HG02973 (cell line): ENCODE measurements around the gene DVL3.
A peak's percentile ranks its signal among the peaks of the same experiment; 100 is the strongest.
"Not testable (repeated sequence)": the region's sequence is repeated elsewhere in the genome, so short reads cannot be mapped to it uniquely, and the experiment has no call there.

Source experiments
- ATAC-seq: cut with Tn5 transposase; IDR thresholded peaks from one replicate; pipeline ENCODE4 v1.9.1; 2021; ENCODE audit warnings: moderate library complexity; ENCODE audit not compliant: unreplicated experiment

DVL3 gene

DNA sequence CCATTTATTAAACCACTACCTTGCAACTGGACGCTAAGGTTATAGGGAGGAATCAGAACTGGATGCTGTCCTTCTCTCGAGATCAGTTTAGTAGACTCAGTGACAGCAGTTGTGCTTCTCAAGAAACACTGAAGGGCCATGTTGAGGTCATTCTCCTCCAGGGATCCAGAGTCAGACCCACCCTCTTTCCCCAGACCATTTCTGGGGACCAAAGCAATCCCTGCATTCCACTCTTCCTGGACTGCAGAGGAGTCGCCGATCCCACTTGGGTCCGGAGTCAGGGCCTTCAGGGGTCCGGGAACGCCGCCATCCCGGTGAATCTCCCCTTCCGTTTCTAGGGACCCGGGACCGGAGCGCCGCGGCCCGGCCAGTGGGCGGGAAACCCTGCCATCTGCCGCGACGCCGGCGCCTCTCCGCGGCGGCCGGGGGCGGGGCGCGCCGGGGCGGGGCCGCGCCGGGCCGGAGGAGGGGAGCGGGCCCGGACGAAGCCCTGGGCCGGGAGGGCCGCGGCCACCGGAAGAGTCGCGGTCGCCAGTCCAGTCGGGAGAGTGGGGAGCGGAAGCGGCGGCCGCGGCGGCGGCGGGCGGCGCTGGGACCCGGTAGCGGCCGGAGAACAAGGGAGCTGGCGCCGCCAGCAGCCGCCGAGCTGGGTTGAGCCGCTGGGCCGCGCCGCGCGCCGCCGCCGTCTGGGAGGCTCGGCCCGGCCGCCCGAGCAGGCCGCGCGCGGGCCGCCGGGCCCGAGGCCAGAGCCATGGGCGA is at the start of gene DVL3:
Gene DVL3 (plus strand): TSS at position 493 of the 759 bp plus-strand sequence. CDS start 259 bp downstream, at position 752.
- ATAC-seq: peak; percentile 69

GRCh38 chr3:184110316-184110725 is 44.9 kb upstream of the DVL3 start:
- no peak for ATAC-seq

GRCh38 chr3:184116017-184116416 is 39.2 kb upstream of the DVL3 start:
- ATAC-seq: no peak

GRCh38 chr3:184117636-184118035 is 37.5 kb upstream of the DVL3 start:
- ATAC-seq: no peak

GRCh38 chr3:184121031-184121430 is 34.1 kb upstream of the DVL3 start:
- ATAC-seq: not testable (repeated sequence)

GRCh38 chr3:184126006-184126405 is 29.2 kb upstream of the DVL3 start:
- no peak for ATAC-seq

DNA sequence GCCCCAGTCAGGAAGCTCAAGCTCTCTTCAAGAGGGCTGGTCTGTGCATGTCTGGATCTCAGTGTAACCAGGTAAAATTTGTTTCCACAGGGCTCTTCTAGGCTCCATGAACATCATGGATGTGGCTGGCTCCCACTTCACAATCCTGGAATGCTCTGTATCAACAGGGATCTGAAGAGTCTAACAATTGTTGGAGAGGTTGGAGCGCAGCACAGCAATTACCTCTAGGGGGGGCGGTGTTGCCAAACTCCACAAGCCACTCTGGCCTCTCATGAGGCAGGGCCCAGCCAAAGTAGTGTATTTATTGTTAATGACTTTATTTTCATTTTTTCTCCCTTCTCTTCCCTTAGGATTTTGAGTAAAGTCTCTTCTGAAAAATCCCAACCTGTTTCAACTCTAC is 26.2 kb upstream of the DVL3 start:
- ATAC-seq: no peak

DNA sequence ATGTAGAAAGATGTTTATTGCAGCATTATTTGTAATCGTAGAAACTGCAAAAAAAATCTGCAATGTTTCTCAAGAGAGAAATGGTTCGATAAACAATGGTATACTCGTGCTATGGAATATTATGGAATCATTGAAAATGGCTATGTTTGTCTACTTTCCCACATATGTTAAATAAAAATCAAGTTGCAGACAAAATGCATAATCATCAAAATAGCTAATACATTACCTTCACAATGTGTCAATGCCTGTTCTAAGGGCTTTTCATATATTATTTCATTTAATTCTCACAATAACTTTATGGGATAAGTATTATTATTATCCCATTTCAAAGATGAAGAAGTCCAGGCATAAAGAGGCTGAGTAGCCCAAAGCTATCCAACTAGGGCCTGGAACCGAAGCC is 22.2 kb upstream of the DVL3 start:
- ATAC-seq: no peak

DNA sequence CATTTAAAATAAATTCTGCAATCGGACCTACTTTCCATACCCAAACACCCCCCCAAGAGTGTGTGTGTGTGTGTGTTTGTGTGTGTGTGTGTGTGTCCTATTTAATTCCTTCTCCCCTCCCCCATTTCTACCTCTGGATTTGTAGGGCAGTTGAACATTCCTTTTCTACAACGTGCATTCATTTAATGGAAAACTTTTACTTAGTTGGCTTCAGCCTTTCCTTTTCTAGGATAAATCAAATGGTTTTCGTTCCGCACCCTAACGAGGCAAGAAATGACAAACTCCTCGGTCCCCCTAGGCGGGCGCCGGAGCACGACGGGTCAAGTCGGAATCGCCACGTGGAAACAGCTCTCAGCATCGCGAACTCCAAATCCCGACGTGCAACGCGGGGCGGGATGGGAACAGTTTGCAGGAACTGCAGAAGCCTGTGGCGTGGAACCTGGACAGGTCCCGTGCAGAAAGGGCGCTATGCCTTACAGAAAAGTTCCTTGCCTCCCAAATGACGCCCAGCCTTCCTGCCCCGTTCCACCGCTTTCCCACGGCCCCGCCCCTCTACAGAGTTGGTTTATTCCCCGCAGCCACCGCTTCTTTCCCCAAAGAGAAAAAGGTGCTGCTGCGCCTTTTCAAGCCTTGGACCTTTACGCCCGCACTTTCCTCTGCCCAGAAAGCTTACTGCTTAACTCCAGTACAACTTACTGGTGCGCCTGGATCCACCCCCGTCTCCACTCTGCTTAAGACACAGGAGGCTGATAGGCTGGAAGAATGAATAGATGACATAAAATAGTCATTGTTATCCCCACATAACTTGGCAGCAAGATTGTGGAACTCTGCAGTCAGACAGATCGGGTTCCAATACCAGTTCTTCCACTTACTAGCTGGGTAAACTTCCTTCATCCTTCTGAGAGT is 21.1 kb upstream of the DVL3 start:
- peak; percentile 35 for ATAC-seq

DNA sequence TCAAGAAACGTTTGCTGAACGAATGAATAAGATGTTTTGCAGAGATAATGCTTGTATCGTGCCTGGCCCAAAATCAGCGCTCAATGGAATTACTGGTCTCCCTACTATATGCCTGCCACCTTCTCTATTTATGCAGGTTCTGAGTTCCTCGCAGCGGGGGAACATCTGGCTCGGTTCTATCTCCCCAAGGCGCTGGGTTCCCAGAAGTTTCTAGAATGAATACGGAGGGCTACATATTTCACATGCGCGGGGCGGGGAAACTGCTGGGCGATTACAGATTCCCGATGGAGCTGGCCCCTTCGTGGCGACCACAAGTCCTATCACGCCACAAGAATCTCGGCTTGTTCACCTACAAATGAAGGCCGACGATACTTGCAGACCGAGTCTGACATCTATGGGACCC is 20.4 kb upstream of the DVL3 start:
- peak; percentile 12 for ATAC-seq

DNA sequence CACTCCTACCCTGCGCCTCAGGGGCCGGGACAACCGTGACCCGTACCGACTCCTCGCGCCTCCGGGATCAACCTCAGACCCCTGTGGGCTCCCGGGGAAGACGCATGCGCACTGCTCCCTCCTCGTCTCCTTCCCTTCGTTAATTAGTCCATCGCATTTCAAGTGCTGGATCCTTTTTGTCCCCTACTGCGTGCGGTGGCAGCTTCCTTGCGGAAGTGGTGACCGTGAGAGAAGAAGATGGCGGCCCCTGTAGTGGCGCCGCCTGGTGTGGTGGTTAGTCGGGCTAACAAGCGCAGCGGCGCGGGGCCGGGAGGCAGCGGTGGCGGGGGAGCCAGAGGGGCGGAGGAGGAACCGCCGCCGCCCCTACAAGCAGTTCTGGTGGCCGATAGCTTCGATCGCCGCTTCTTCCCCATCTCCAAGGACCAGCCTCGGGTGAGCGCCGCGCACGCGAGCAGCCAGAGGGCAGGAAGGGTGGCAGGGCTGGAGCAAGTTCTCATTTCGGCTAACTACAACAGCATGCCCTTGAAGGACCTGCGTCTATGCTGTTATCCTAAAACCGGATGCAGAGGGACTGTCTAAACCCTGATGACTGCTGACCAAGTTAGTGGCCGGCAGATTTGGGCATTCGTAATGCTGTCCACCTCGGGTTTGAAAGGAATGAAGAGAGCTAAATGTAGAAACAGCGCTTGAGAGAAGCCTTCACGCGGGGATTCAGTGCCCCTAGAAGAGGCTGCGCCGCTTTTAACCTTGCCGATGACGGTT is 19.8 kb upstream of the DVL3 start, which contains the start of gene EIF2B5:
Gene EIF2B5 (plus strand): TSS at position 210 of the 762 bp plus-strand sequence. CDS start 28 bp downstream, at position 238.
- ATAC-seq: peak; percentile 87

- ATAC-seq: no peak
Observed at GRCh38 chr3:184135911-184136260, 19.3 kb upstream of the DVL3 start.

- ATAC-seq: no peak
Observed at GRCh38 chr3:184140436-184140835, 14.7 kb upstream of the DVL3 start.

DNA sequence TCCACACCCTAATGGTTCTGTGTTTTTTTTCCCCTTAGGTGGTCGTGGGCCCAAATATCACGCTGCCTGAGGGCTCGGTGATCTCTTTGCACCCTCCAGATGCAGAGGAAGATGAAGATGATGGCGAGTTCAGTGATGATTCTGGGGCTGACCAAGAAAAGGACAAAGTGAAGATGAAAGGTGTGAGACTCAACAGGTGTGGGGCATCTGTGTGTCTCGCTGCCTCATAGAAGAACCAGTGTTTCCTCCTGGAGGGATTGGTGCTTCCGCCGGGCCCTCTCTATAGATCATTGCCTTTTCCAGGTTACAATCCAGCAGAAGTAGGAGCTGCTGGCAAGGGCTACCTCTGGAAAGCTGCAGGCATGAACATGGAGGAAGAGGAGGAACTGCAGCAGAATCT is 13.0 kb upstream of the DVL3 start:
- ATAC-seq: no peak

- no peak for ATAC-seq
Observed at GRCh38 chr3:184143327-184143726, 11.8 kb upstream of the DVL3 start.

DNA sequence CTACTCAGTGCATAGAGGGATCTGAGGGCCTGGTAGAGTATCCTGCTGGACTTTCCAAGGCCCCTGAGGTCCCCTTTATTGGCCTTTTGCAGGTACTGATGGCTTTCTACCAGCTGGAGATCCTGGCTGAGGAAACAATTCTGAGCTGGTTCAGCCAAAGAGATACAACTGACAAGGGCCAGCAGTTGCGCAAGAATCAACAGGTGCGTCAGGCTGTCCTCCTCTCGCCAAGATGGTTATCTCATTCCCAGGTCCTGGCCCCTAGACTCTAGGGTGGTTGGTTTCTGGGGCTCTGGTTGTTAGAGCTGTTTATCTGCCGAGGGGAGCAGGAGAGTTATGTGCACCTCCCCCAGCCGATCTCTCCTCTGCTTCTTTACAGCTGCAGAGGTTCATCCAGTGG is 10.7 kb upstream of the DVL3 start:
- ATAC-seq: no peak

DNA sequence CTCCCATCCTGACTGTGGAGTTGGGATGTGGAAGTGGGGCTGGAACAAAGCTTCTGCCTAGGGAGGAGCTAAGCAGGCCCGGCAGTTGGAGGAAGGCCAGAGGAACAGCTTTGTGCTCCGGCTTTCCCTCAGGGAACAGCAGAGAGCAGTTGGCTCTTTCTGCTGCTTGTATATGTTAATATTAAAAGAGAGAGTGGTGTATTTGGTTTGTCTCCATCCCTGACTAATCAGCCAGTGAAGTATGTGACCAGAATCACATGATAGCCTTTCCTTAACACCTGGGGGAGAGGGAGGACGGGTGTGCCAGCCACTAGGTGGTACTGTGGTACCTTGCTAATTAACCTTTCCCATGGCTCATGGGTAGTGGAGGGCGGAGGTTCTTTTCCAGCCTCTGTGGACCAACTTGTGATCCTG is 10.1 kb upstream of the DVL3 start:
- no peak for ATAC-seq

DNA sequence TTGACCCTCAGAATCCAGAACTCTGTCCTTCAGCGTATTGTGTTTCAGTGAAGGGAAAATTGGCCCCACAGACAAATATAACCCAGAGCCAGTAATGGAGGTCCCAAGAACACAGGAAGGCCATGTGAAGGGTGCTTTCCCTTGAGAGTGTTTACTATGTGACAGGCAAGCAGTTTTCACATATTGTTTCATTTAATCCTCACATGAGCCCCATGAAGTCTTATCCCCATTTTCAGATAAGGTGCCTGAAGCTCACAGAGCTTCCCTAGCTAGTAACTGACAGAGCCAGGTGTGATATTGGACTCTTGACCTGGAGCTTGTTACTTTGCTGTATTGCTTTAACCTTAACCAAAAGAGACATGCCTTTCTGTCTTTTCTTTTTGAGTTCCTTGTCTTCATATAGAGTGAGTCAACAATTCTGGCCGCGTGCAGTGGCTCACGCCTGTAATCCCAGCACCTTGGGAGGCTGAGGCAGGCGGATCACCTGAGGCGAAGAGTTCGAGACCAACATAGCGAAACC is 9.4 kb upstream of the DVL3 start:
- no peak for ATAC-seq

- ATAC-seq: no peak
Observed at GRCh38 chr3:184148076-184148475, 7.1 kb upstream of the DVL3 start.

- ATAC-seq: no peak
Observed at GRCh38 chr3:184149123-184149522, 6.1 kb upstream of the DVL3 start.

DNA sequence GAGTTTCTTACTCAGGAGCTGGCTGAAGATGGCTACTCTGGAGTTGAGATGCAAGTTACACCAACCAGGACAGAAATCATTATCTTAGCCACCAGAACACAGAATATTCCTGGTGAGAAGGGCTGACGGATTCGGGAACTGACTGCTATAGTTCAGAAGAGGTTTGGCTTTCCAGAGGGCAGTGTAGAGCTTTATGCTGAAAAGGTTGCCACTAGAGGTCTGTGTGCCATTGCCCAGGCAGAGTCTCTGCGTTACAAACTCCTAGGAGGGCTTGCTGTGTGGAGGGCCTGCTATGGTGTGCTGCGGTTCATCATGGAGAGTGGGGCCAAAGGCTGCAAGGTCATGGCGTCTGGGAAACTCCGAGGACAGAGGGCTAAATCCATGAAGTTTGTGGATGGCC is 5.4 kb upstream of the DVL3 start:
- not testable (repeated sequence) for ATAC-seq
